Non-pigmented ciliary epithelial cell (primary cell): ENCODE data around the gene CPEB4.

Experiments used
- DNase-seq: peaks from one replicate; pipeline ENCODE4 v3.0.0-alpha.2; 2010; ENCODE audit warnings: low read depth

CPEB4 gene

GRCh38 chr5:173944511-173944910 is 56.4 kb downstream of the CPEB4 start:
- no peak for DNase-seq

- no peak for DNase-seq
These were observed 57.0 kb downstream of the CPEB4 start for GRCh38 chr5:173945160-173945559.

GRCh38 chr5:173946323-173946722 is 58.2 kb downstream of the CPEB4 start:
- no peak for DNase-seq

GRCh38 chr5:173950829-173951228 is 62.7 kb downstream of the CPEB4 start:
- no peak for DNase-seq

- DNase-seq = no peak
These were observed 65.5 kb downstream of the CPEB4 start for GRCh38 chr5:173953528-173954090.

- peak; percentile 57 for DNase-seq
These were observed 66.7 kb downstream of the CPEB4 start for GRCh38 chr5:173954671-173955521.

- no peak for DNase-seq
These were observed 72.8 kb downstream of the CPEB4 start for GRCh38 chr5:173960986-173961385.

GRCh38 chr5:173961418-173961817 is 73.3 kb downstream of the CPEB4 start:
- no peak for DNase-seq

GRCh38 chr5:173962436-173962972 is 74.4 kb downstream of the CPEB4 start:
- no peak for DNase-seq

GRCh38 chr5:173963182-173963838 is 75.2 kb downstream of the CPEB4 start:
- peak; percentile 44 for DNase-seq

- no peak for DNase-seq
These were observed 75.8 kb downstream of the CPEB4 start for GRCh38 chr5:173963867-173964441.

- no peak for DNase-seq
These were observed 76.4 kb downstream of the CPEB4 start for GRCh38 chr5:173964506-173964905.

- DNase-seq = no peak
These were observed 79.1 kb downstream of the CPEB4 start for GRCh38 chr5:173967241-173967640.

- DNase-seq = no peak
These were observed 80.1 kb downstream of the CPEB4 start for GRCh38 chr5:173968154-173968797.

- DNase-seq = no peak
These were observed 81.3 kb downstream of the CPEB4 start for GRCh38 chr5:173969167-173970049.

GRCh38 chr5:173970878-173971650 is 82.9 kb downstream of the CPEB4 start:
- no peak for DNase-seq

GRCh38 chr5:173971681-173972345 is 83.7 kb downstream of the CPEB4 start:
- DNase-seq = no peak

GRCh38 chr5:173972607-173972924 is 84.4 kb downstream of the CPEB4 start:
- no peak for DNase-seq

GRCh38 chr5:173972925-173973615 is 84.9 kb downstream of the CPEB4 start:
- peak; percentile 50 for DNase-seq
